IMR-90 (cell line): ENCODE data around the gene NKX6-2. TPM values are rescaled to one million over a fixed set of nuclear protein-coding genes. Genes with fewer than 3 reads are reported as not detected.

Experiments
- ATAC-seq: fragments of 200-7000 bp; cut with Tn5 transposase; 2 replicates; pipeline ENCODE4 v1.9.1; 2020; ENCODE audit warnings: low read depth, mild to moderate bottlenecking, moderate library complexity
- BruUV-seq: library from RNA; stranded (reverse); fragments of 400-500 nt; replicated peaks from 2 replicates; lab custom pipeline; 2021; lab: Mats Ljungman, UMichigan
- CTCF ChIA-PET: fragments of 300-600 bp; formaldehyde crosslinking; extraction: SDS; loops from one replicate; lab custom pipeline; 2021; ENCODE audit warnings: antibody characterized with exemption; lab: Yijun Ruan, JAX
- POLR2A ChIA-PET: fragments of 300-600 bp; sonication (Branson Sonifier 250); formaldehyde crosslinking; loops from one replicate; lab custom pipeline; 2022; ENCODE audit warnings: antibody characterized with exemption; ENCODE audit not compliant: unreplicated experiment; lab: Charles Lee
- DNase-seq: peaks from one replicate; pipeline ENCODE4 v3.0.0; 2013
- H2AFZ ChIP-seq: replicated peaks from 2 replicates; pipeline ENCODE3; 2013; ENCODE audit warnings: low read length, mild to moderate bottlenecking; ENCODE audit not compliant: poor library complexity
- H2AK5ac ChIP-seq: 2 replicates; pipeline ENCODE4 v1.6.1; 2013; ENCODE audit warnings: low read depth, low read length, inconsistent platforms
- H2AK9ac ChIP-seq: replicated peaks from 2 replicates; pipeline ENCODE3; 2013; ENCODE audit warnings: mild to moderate bottlenecking, low read depth, low read length, moderate library complexity; ENCODE audit not compliant: poor library complexity
- H2BK120ac ChIP-seq: 2 replicates; pipeline ENCODE4 v1.6.1; 2013; ENCODE audit warnings: low read depth, low read length, inconsistent platforms
- H2BK15ac ChIP-seq: 3 replicates; pipeline ENCODE4 v1.6.1; 2013; ENCODE audit warnings: low read depth, low read length, inconsistent platforms
- H2BK20ac ChIP-seq: 2 replicates; pipeline ENCODE4 v1.6.1; 2013; ENCODE audit warnings: low read depth, mild to moderate bottlenecking, inconsistent platforms, low read length, moderate library complexity
- H2BK5ac ChIP-seq: 2 replicates; pipeline ENCODE4 v1.6.1; 2013; ENCODE audit warnings: mild to moderate bottlenecking, low read depth, low read length, inconsistent platforms; ENCODE audit not compliant: poor library complexity, severe bottlenecking
- H3K14ac ChIP-seq: replicated peaks from 2 replicates; pipeline ENCODE4 v1.6.1; 2013; ENCODE audit warnings: low read depth, low read length, inconsistent platforms
- H3K18ac ChIP-seq: 2 replicates; pipeline ENCODE4 v1.6.1; 2013; ENCODE audit warnings: low read depth, low read length, control low read depth
- H3K23ac ChIP-seq: 2 replicates; pipeline ENCODE4 v1.6.1; 2013; ENCODE audit warnings: low read depth, low read length, inconsistent platforms
- H3K27ac ChIP-seq: 2 replicates; pipeline ENCODE4 v1.5.1; 2013; ENCODE audit warnings: mild to moderate bottlenecking, control low read depth, low read length; ENCODE audit not compliant: insufficient read depth
- H3K27me3 ChIP-seq: 2 replicates; pipeline ENCODE4 v1.6.1; 2013; ENCODE audit warnings: low read length; ENCODE audit not compliant: control insufficient read depth, insufficient read depth
- H3K36me3 ChIP-seq: 2 replicates; pipeline ENCODE4 v1.6.1; 2013; ENCODE audit warnings: low read length, mixed read lengths; ENCODE audit not compliant: control insufficient read depth, insufficient read depth
- H3K4ac ChIP-seq: 2 replicates; pipeline ENCODE4 v1.6.1; 2013; ENCODE audit warnings: low read depth, low read length, inconsistent platforms
- H3K4me1 ChIP-seq: 2 replicates; pipeline ENCODE4 v1.6.1; 2013; ENCODE audit warnings: low read length, mixed read lengths; ENCODE audit not compliant: control insufficient read depth, insufficient read depth
- H3K4me2 ChIP-seq: 2 replicates; pipeline ENCODE4 v1.6.1; 2013; ENCODE audit warnings: low read depth, mild to moderate bottlenecking, control low read depth, low read length, moderate library complexity
- H3K4me3 ChIP-seq: 2 replicates; pipeline ENCODE4 v1.5.1; 2013; ENCODE audit warnings: low read depth, mild to moderate bottlenecking, control low read depth, low read length, moderate library complexity; ENCODE audit not compliant: insufficient read depth
- H3K56ac ChIP-seq: 2 replicates; pipeline ENCODE4 v1.6.1; 2013; ENCODE audit warnings: low read length, inconsistent platforms; ENCODE audit not compliant: insufficient read depth; ENCODE audit errors: extremely low read depth
- H3K79me1 ChIP-seq, 2 experiments: 2 replicates each; pipeline ENCODE4 v1.6.1; 2013; ENCODE audit warnings: low read length in 2 of 2, inconsistent platforms in 1 of 2, low read depth in 1 of 2
- H3K9ac ChIP-seq: 2 replicates; pipeline ENCODE4 v1.6.1; 2013; ENCODE audit warnings: low read depth, low read length, control low read depth
- H3K9me1 ChIP-seq: 2 replicates; pipeline ENCODE4 v1.6.1; 2013; ENCODE audit warnings: low read length, inconsistent platforms; ENCODE audit not compliant: insufficient read depth
- H3K9me3 ChIP-seq: 2 replicates; pipeline ENCODE4 v1.6.1; 2013; ENCODE audit warnings: low read length; ENCODE audit not compliant: control insufficient read depth, insufficient read depth
- H4K20me1 ChIP-seq: 2 replicates; pipeline ENCODE4 v1.6.1; 2013; ENCODE audit warnings: low read length, inconsistent platforms; ENCODE audit not compliant: insufficient read depth
- H4K5ac ChIP-seq: 2 replicates; pipeline ENCODE4 v1.6.1; 2013; ENCODE audit warnings: mild to moderate bottlenecking, low read depth, low read length, control low read depth
- H4K8ac ChIP-seq, 2 experiments: 2 replicates each; pipeline ENCODE4 v1.6.1; 2013; ENCODE audit warnings: low read depth in 2 of 2, low read length in 2 of 2, control low read depth in 1 of 2, inconsistent platforms in 1 of 2
- H4K91ac ChIP-seq: 2 replicates; pipeline ENCODE4 v1.6.1; 2013; ENCODE audit warnings: low read depth, low read length, inconsistent platforms; ENCODE audit not compliant: insufficient read depth
- MAFK ChIP-seq: IDR thresholded peaks from 2 replicates; pipeline ENCODE4 v1.6.1; 2012; ENCODE audit warnings: low read depth, low read length, improper control_type of control experiment
- RAD21 ChIP-seq: IDR thresholded peaks from 2 replicates; pipeline ENCODE4 v1.6.1; 2012; ENCODE audit warnings: low read length, improper control_type of control experiment
- RCOR1 ChIP-seq: IDR thresholded peaks from 2 replicates; pipeline ENCODE4 v1.6.1; 2012; ENCODE audit warnings: mild to moderate bottlenecking, low read length, improper control_type of control experiment; ENCODE audit not compliant: insufficient replicate concordance
- WGBS, 2 experiments: methylation state at CpG; one replicate each; pipeline versions ENCODE4 v1.1.5 to v1.1.7; 2013; ENCODE audit warnings: missing lambda C conversion rate in 2 of 2; ENCODE audit not compliant: insufficient read length in 1 of 2; ENCODE audit errors: extremely low coverage in 2 of 2; 5-methylcytosine and 5-hydroxymethylcytosine counted together
- dilution Hi-C: fragments of 300-500 bp; cut with HindIII; formaldehyde crosslinking; loops from one replicate; pipeline ENCODE4 v1.14.3; 2018; ENCODE audit warnings: low sequenced_read_pairs; ENCODE audit not compliant: unreplicated experiment
- in situ Hi-C: fragments of 300-500 bp; cut with MboI; formaldehyde crosslinking; loops from 3 replicates; pipeline ENCODE4 v1.14.3; 2019; ENCODE audit warnings: low sequenced_read_pairs, inconsistent platforms, mixed read lengths
- intact Hi-C: fragments of 100-400 bp; cut with micrococcal nuclease; formaldehyde crosslinking; loops from 2 replicates; pipeline ENCODE4 v1.10.0; 2022
- polyA plus RNA-seq, 3 experiments: library from polyadenylated mRNA; depleted of rRNA; stranded (reverse); fragments of >200 nt; gene quantifications; 2 replicates each; pipeline ENCODE4 v1.2.3, GENCODE V29; 2012; ENCODE audit warnings: low replicate concordance in 1 of 3
- total RNA-seq: library from RNA; depleted of rRNA; stranded (reverse); fragments of >200 nt; gene quantifications from 2 replicates; pipeline ENCODE4 v1.2.3, GENCODE V29; 2012

Gene NKX6-2
- total and polyA plus RNA-seq, 2 of the 4 experiments (the other 2 are of a cell fraction): not detected

GRCh38 chr10:132789659-132790148, 3.8 kb upstream of the NKX6-2 start:
- H4K8ac ChIP-seq: no peak overlapping the region
- no peak overlapping the region for H2AFZ ChIP-seq
- H2BK15ac ChIP-seq: no peak overlapping the region
- no peak overlapping the region for H3K27ac ChIP-seq
- no peak overlapping the region for H4K91ac ChIP-seq
- no peaks in the 10 kb centered on the region for H3K79me1 ChIP-seq
- H3K9me3 ChIP-seq: no peaks in the 10 kb centered on the region; the same call in 1 of the 2 replicates
- no peak overlapping the region for H3K4me2 ChIP-seq
- H3K56ac ChIP-seq: no peak overlapping the region
- no peak overlapping the region for H3K4me3 ChIP-seq
- H3K14ac ChIP-seq: no peak overlapping the region
- H4K20me1 ChIP-seq: no peaks in the 10 kb centered on the region
- H2BK120ac ChIP-seq: no peak overlapping the region
- ATAC-seq: no peak
- ChIA-PET CTCF (interaction anchor here (1.4 kb wide), 1 partner anchor 135 kb away, joined by 3 read pairs; no protein-coding TSS in a partner anchor), POLR2A (no interaction called here)
- H3K9ac ChIP-seq: no peak overlapping the region
- no peaks in the 10 kb centered on the region for H3K9me1 ChIP-seq
- H3K18ac ChIP-seq: no peak overlapping the region
- H3K36me3 ChIP-seq: no peaks in the 10 kb centered on the region
- TF ChIP-seq RAD21 (no peak), MAFK (no peak), RCOR1 (no peak)
- no peaks in the 10 kb centered on the region for H3K4me1 ChIP-seq
- in situ Hi-C loops (no loop called here), intact Hi-C loops (no loop called here), dilution Hi-C loops (no loop called here)
- BruUV-seq: no TSS peak
- H2AK5ac ChIP-seq: no peak overlapping the region
- no peak for DNase-seq
- no peak overlapping the region for H3K23ac ChIP-seq
- H2AK9ac ChIP-seq: no peak overlapping the region
- no peak overlapping the region for H2BK20ac ChIP-seq
- no peak overlapping the region for H2BK5ac ChIP-seq
- no peak overlapping the region for H4K5ac ChIP-seq
- WGBS, 2 experiments: 68% methylated on average over 4 of the region's 15 CpGs; no CpG with 5 or more reads in 1 of the 2 experiments
- H3K4ac ChIP-seq: no peak overlapping the region
- H3K27me3 ChIP-seq: peaks cover 57% of the 10 kb centered on the region
